Daoy (cell line): ENCODE measurements around the gene MOG. TPM values are rescaled to one million over a fixed set of nuclear protein-coding genes. Genes with fewer than 3 reads are reported as not detected.
A peak's percentile ranks its signal among the peaks of the same experiment; 100 is the strongest.
"Not testable (repeated sequence)": the region's sequence is repeated elsewhere in the genome, so short reads cannot be mapped to it uniquely, and the experiment has no call there.

Experiments
- DNase-seq: peaks from one replicate; pipeline ENCODE4 v3.0.0-alpha.2; 2015; ENCODE audit warnings: low read depth
- total RNA-seq: library from RNA; depleted of rRNA; stranded (reverse); fragments of >200 nt; shearing (Covaris generic); gene quantifications from 2 replicates; pipeline ENCODE4 v1.2.3, GENCODE V29; 2014

The MOG gene
- total RNA-seq, 1 experiment from 2014 or later = not detected

DNA sequence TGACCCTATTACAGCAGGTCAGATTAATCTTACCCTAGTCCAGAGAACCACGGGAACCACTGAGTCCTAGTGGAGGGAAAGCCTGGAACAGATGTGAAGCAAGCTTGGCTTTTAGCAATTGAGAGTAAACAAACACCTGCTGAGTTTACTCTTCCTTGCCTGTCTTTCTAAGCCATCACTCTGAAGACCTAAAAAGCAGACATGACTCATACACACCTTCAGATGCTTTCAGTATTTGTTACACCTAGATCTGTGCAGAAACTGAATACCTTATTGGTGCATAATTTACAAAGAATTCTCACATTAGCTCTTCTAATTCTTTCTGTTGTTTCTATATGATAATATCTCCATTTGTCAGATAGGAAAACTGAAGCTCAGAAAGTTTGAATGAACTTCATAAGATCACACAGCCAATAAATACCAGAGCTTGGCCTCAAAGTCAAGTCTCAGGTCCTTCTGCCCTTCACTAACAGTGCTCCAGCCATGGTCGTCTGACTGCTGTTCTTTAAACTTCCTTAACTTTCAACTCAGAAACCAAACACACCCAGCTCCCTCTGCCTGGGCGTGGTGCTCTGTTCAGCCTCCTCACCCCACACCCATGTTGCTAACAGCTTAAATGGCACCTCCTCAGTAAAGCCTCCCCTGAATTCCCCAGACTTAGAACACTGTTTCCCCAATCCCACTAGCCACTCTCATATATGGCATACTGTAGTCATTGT, 15.3 kb upstream of the MOG start:
- DNase-seq = no peak

- DNase-seq = no peak
Observed at GRCh38 chr6:29647927-29648642, 8.8 kb upstream of the MOG start.

- peak; percentile 99 for DNase-seq
Observed at GRCh38 chr6:29649701-29650673, 6.9 kb upstream of the MOG start.

DNA sequence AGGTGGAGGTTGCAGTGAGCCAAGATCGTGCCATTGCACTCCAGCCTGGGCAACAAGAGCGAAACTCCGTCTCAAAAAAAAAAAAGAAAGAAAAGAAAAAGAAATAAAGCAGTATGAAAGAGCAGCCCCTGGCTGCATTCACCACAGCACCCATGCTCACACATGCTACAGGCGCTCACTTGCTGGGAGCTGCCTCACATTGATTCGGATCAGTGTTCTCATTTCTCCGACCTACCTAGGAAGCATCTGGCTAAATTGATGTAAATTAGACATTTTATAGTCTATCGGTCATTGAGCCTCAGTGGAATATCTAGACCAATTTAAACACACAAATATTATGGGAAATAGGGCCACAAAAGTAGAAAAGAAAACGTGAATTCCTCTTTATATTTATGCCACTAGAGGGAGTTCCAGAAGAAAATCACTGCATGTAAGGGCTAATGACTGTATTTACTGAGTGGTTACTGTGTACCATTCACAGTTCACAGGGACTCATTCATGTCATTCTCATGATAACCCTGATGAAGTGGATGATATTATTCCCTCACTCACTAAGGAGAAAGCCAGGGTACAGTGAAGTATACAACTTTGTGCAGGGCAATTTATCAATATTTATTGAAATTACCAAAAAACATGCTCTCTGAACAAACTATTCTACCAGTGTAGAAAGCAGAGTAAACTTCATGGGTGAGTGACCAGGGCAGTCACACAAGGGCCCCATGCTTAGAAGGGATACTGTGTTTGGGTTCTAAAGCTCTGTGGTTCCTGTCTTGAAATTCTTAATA, 5.3 kb upstream of the MOG start:
- no peak for DNase-seq

DNA sequence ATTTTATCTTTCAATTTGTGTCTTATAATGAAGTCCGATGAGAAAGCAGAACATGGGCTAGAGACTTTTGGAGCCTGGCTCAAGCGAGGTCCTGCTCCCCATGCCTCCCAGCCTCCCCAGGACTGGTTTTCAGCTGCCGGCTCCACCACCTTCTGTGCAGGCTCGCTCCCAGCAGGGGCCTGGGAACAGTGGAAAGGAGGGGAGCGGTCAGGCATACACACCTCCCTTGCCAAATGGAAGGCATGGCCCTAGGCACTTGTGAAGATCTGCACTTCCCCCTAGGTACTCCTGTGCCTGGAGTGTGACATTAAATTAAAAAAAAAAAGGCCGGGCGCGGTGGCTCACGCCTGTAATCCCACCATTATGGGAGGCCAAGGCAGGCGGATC, 4.7 kb upstream of the MOG start:
- no peak for DNase-seq

DNA sequence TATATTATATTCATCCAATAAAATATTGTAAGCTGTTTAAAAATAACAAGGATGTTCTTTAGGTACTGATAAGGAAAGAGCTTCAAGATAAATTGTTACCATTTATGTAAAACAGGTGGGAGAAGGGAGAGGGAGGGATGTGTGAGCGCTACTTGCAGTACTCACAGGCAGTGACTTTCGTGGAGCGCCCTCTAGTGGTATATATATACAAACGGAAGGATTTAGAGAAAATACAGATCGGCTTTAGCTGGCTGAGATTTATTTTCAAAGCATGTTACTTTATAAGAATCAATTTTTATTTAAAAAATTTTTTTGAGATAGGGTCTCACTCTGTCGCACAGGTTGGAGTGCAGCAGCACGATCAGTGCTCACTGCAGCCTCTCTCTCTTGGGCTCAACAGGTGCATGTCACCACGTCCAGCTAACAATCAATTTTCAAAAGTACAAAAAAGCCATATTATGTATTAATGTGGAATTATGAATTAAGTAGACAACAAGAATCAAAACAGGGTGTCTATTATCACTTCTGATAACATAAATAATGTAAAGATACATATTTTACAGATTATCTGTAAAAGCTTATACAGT, 3.3 kb upstream of the MOG start:
- peak; percentile 73 for DNase-seq

DNA sequence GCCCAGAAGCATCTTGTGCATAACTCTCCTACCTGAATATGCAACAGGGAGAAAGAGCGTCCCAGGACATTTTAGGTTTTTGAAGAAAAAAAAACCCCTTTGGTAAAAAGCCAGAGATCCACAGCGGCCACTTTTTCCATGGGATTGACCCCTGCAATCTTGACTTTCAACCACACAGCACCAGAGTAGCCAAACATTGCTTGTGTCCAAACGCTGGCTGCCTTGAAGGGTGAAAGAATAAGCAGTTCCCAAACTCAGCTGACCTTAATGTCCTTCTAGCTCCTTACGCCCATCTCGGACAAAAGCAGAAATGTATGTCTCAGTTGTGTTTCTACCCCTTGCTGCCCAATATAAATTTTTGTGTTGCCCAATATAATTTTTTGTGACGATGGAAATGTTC, 1.2 kb upstream of the MOG start:
- no peak for DNase-seq

GRCh38 chr6:29656157-29656556, 735 bp upstream of the MOG start:
- no peak for DNase-seq

DNA sequence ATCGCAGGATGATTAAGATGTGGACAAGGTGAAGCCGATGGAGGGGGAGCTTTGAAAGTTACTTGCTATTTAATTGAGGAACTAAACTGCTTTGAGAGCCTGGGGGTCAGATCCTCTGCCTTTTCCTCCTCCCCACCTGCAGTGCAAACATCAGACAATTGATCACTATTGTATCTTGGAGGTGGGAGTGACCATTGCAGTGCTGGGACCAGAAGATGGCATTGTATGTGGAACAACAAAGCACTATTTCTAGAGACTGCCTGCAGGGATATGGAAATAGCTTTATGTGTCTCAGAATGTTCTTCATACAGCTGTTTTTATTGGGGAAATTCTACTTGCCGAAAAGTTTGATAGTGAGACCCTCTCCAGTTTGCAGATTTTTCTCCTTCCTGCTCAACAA, 4.2 kb downstream of the MOG start:
- DNase-seq = no peak

DNA sequence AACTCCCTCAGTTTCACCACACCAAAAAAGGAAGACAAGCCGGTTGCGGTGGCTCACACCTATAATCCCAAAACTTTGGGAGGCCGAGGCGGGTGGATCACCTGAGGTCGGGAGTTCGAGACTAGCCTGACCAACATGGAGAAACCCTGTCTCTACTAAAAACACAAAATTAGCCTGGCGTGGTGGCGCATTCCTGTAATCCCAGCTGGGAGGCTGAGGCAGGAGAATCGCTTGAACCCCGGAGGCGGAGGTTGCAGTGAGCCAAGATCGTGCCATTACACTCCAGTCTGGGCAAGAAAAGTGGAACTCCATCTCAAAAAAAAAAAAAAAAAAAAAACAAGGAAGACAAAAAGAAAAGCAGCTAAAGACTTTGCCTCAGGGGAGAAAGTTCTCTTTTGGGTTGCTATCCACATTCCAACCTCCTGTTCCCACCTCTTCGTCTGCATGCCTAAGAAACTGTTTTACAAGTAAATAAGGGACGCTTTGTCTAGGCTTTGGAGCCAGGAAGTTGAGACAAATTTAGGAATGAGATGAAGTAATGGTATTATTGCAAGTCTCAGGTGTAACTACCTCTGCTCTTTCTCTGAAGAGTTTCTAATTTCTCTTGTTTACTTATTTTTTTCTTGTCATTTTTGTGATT, 4.7 kb downstream of the MOG start:
- not testable (repeated sequence) for DNase-seq

- no peak for DNase-seq
Observed at GRCh38 chr6:29663300-29664042, 6.6 kb downstream of the MOG start.

DNA sequence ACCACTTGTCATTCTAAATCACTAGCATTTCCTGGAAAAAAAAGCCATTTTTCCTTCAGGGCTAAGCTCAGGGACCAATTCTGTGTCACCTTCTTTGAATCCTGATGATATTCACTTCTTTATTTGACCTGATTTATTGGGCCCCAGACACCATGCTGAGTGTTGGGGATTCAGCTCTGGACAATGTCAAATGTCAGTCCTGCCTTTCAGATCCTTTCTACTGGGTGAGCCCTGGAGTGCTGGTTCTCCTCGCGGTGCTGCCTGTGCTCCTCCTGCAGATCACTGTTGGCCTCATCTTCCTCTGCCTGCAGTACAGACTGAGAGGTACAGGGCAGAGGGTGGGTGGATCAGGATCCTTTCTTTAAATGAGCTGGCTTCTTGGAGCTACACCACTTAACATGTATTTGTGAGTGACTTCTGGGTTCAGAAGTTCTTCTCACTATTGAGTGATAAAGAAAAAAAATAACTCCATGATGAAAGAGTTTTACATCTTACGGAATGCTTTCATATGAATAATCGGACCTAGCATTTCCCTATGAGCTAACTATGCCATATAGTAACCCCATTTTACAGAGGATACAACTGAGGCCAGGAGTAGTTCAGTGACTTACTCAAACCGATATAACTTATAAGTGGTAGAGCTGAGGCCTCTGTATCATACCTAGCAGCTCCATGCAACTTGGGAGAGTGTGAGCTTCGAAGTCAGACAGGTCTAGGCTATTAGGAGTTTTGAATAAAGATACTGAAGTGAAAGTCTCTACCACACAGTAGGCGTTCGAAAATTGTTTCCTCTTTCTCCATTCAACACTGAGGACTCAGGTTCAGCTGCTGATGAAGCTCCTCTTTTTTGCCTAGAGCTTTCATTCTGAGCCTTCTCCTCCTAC, 9.3 kb downstream of the MOG start:
- DNase-seq = no peak

GRCh38 chr6:29666826-29667130, 9.9 kb downstream of the MOG start:
- no peak for DNase-seq

DNA sequence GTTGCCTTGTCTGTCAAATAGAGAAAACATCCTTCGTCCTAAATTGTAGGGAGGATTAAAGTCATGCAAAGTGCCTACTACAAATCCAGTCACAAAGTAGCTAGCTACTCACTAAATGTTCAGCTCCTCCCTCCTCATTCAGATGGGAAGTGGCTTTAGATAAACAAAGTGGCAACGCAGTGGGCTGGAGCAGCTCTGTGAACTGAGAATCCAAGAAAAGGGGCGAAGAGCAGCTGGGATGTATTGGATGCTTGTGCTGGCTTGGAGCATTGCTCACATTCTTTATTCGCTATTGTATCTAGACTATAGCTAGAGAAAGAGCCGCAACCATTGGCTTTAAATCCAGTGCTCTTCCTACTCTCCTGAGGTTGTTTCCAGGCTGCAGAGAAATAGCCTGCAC, 10.3 kb downstream of the MOG start:
- DNase-seq = no peak

DNA sequence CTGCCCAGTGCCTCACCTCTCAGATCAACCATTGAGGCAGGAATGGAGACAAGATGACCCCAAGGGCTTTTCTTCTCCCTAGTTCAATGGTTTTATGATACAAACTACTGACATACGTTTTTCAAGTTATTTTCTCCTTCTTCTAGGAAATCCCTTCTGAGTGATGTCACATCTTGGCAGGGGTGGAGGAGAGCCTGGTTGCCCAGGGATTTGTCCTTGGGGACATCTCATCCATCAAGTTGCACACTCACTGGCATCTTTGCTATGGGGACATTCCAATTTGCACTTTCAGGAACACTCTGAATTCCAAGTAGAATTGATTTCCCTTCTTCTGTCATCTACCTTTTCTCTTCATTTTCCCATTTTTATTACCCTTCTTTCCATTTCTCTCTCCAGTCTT, 14.1 kb downstream of the MOG start:
- no peak for DNase-seq

- not testable (repeated sequence) for DNase-seq
Observed at GRCh38 chr6:29672116-29672515, 15.2 kb downstream of the MOG start.

- DNase-seq = no peak
Observed at GRCh38 chr6:29673161-29673560, 16.3 kb downstream of the MOG start.

DNA sequence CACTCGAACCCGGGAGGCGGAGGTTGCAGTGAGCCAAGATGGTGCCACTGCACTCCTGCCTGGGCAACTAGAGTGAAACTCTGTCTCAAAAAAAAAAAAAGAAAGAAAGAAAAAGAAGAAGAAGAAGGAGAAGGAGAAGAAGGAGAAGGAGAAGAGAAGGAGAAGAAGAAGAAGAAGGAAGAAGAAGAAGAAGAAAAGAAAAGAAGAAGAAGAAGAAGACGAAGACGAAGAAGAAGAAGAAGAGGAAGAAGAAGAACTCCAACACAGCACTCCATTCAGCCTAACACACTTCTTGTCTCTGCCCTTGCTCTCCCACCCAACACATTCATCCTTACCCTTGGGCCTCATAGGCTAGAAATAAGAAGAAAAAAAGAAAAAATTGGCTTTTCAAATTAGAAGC, 17.1 kb downstream of the MOG start:
- DNase-seq = no peak

- no peak for DNase-seq
Observed at GRCh38 chr6:29675561-29675960, 18.7 kb downstream of the MOG start.
